ENCODE measurements around the gene ARPC1B. TPM values are rescaled to one million over a fixed set of nuclear protein-coding genes. Genes with fewer than 3 reads are reported as not detected.
A peak's percentile ranks its signal among the peaks of the same experiment; 100 is the strongest.
"Not testable (repeated sequence)": the region's sequence is repeated elsewhere in the genome, so short reads cannot be mapped to it uniquely, and the experiment has no call there.

Gene ARPC1B
- total RNA-seq, 1 donor from 2014 or later: 33.6 TPM

- H3K27ac ChIP-seq (replicated peaks): no peak overlapping the region
- H3K27me3 ChIP-seq (ENCODE audit: low read depth): no peaks in the 10 kb centered on the region
- no peak overlapping the region for H3K4me3 ChIP-seq
- DNase-seq: no peak
- TF ChIP-seq CTCF (IDR thresholded peaks at IDR 0.05; ENCODE audit: borderline replicate concordance): no peak
- no peaks in the 10 kb centered on the region for H3K9me3 ChIP-seq (replicated peaks)
- H3K36me3 ChIP-seq: peaks cover 99% of the 10 kb centered on the region
- intact Hi-C loops (cut with micrococcal nuclease): no loop called here
- no peaks in the 10 kb centered on the region for H3K4me1 ChIP-seq
These were observed 19.4 kb upstream of the ARPC1B start for GRCh38 chr7:99355098-99355497.

DNA sequence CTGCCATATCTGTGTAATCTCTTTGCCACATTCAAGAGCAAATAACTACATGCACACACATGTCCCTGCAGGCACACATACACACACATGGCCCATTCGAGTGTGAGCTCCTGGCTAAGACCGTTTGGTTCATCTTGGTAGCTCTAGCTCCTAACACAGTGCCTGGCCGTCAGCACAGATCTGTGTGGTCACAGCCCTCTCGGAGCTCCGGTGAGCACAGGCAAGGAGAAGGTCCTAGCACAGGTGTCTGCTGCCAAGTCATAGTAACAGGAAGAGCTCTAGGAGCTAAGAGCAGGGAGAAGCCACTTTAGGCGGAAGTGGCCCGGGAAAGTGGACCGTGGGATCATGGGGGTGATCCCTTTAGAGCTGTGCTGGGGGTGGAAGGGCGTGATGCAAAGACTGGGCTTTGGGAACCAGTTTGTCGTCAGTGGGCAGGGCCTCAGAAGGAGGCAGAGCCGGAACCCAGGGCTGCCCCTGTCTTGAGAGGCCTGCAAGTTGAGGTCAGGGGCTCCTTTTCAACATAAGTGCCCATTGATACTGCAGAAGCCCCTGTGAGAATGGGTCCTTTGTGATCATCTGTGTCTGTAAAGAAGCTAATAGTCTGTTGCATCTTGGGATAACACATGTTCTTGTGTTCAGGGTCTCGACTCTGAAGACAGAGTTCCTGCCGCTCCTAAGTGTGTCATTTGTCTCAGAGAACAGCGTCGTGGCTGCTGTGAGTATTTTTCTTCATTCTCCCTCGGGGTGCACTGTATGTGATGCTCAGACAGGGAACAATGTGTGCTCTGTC lies 16.6 kb upstream of the ARPC1B start:
- TF ChIP-seq CTCF (IDR thresholded peaks at IDR 0.05; ENCODE audit: borderline replicate concordance): no peak
- no peaks in the 10 kb centered on the region for H3K9me3 ChIP-seq (replicated peaks)
- no peak overlapping the region for H3K4me3 ChIP-seq
- intact Hi-C loops (cut with micrococcal nuclease): no loop called here
- DNase-seq: no peak
- no peaks in the 10 kb centered on the region for H3K4me1 ChIP-seq
- H3K27me3 ChIP-seq (ENCODE audit: low read depth): no peaks in the 10 kb centered on the region
- peak overlapping the region; percentile 22 for H3K27ac ChIP-seq (replicated peaks)
- H3K36me3 ChIP-seq: peaks cover 100% of the 10 kb centered on the region

DNA sequence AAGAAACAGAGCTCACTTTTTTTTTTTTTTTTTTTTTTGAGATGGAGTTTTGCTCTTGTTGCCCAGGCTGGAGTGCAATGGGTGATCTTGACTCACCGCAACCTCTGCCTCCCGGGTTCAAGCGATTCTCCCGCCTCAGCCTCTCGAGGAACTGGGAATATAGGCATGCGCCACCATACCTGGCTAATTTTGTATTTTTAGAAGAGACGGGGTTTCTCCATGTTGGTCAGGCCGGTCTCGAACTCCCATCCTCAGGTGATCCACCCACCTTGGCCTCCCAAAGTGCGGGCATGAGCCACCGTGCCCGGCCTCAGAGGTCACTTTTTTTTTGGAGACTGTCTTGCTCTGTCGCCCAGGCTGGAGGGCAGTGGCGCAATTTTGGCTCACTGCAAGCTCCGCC lies 16.0 kb upstream of the ARPC1B start:
- intact Hi-C loops (cut with micrococcal nuclease); H3K27me3 ChIP-seq (ENCODE audit: low read depth); H3K9me3 ChIP-seq (replicated peaks); H3K4me3 ChIP-seq; H3K4me1 ChIP-seq; DNase-seq; H3K27ac ChIP-seq (replicated peaks): not testable (repeated sequence)
- H3K36me3 ChIP-seq: peaks cover 100% of the 10 kb centered on the region

DNA sequence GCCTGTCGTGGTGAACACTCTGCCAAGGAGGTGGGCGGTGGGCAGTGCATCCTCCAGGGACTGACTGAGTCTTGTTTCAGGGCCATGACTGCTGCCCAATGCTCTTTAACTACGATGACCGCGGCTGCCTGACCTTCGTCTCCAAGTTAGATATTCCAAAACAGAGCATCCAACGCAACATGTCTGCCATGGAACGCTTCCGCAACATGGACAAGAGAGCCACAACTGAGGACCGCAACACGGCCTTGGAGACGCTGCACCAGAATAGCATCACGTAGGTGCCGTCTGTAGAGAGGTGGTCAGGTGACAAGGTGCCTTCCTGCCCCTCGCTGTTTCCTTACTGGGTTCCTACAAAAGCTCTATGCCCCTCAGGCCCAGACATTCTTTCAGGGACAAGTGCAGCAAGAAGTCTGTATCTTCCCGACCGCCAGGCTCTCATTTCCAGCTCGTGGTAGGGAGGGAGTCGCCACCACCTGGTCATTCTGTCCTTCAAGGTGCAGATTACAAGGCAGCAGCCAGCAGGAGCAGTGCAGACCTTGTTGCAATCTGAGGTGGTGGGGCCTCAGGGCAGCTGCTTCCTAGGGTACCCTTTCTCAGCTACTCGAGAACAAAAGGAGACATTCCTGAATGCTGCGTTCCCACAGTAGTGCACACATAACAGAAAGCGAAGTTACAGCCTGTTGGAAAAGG lies 14.9 kb upstream of the ARPC1B start:
- Histone ChIP-seq H3K4me1 (no peaks in the 10 kb centered on the region), H3K4me3 (no peak overlapping the region), H3K36me3 (peaks cover 100% of the 10 kb centered on the region), H3K9me3 (replicated peaks) (no peaks in the 10 kb centered on the region), H3K27me3 (ENCODE audit: low read depth) (no peaks in the 10 kb centered on the region), H3K27ac (replicated peaks) (no peak overlapping the region)
- TF ChIP-seq CTCF (IDR thresholded peaks at IDR 0.05; ENCODE audit: borderline replicate concordance): no peak
- intact Hi-C loops (cut with micrococcal nuclease): no loop called here
- DNase-seq: no peak

DNA sequence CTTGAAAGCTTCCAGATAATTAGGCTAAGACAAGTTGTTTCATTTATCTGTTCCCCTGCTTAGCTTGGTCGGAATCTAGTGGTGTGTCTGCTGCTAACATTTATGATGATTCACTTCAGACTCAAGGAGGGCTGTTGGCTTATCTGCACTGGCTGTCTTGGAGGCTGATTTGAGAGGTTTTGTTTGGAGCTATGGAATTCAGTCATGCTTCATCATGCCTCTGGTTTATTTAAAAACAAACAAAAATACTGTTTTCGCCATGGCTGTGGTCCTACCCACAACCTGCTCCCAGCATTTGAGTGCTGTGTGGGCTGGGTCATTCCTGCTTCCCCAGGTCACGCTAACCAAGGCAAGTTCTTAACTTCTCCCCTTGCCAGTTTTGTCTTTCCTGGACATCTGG lies 11.7 kb upstream of the ARPC1B start:
- Histone ChIP-seq H3K36me3 (peaks cover 97% of the 10 kb centered on the region), H3K4me3 (no peak overlapping the region), H3K9me3 (replicated peaks) (no peaks in the 10 kb centered on the region), H3K4me1 (no peaks in the 10 kb centered on the region), H3K27ac (replicated peaks) (no peak overlapping the region), H3K27me3 (ENCODE audit: low read depth) (no peaks in the 10 kb centered on the region)
- TF ChIP-seq CTCF (IDR thresholded peaks at IDR 0.05; ENCODE audit: borderline replicate concordance): no peak
- no peak for DNase-seq
- intact Hi-C loops (cut with micrococcal nuclease): no loop called here

- Histone ChIP-seq H3K9me3 (replicated peaks) (no peaks in the 10 kb centered on the region), H3K27ac (replicated peaks) (no peak overlapping the region), H3K36me3 (peaks cover 93% of the 10 kb centered on the region), H3K4me1 (no peaks in the 10 kb centered on the region), H3K4me3 (no peak overlapping the region), H3K27me3 (ENCODE audit: low read depth) (no peaks in the 10 kb centered on the region)
- intact Hi-C loops (cut with micrococcal nuclease): no loop called here
- no peak for DNase-seq
- no peak for TF ChIP-seq CTCF (IDR thresholded peaks at IDR 0.05; ENCODE audit: borderline replicate concordance)
These were observed 11.2 kb upstream of the ARPC1B start for GRCh38 chr7:99363286-99363685.

All from left ventricle myocardium inferior (tissue), 1 donor.